Prostate gland (tissue), 2 donors: ENCODE data around the gene PPP2R3C. TPM values are rescaled to one million over a fixed set of nuclear protein-coding genes. Genes with fewer than 3 reads are reported as not detected.

Source experiments
- DNase-seq: peaks from one replicate; pipeline ENCODE4 v3.0.0-alpha.2; 2019; ENCODE audit warnings: low spot score
- H3K27ac ChIP-seq, 2 donors: fragments of 200-600 bp; sonication (generic); 2 replicates each; pipeline ENCODE4 v1.5.1; 2017 to 2019
- H3K27me3 ChIP-seq: fragments of 200-600 bp; sonication (generic); replicated peaks from 2 replicates; pipeline ENCODE4 v1.5.1; 2019; ENCODE audit not compliant: insufficient read depth
- H3K36me3 ChIP-seq, 2 donors: fragments of 200-600 bp; sonication (generic); 1 replicate in 1 of 2; 2 replicates in 1 of 2; pipeline versions ENCODE4 v1.5.1 to v1.8.1; 2017 to 2019
- H3K4me1 ChIP-seq: fragments of 200-600 bp; sonication (generic); replicated peaks from 2 replicates; pipeline ENCODE4 v1.5.1; 2019
- H3K4me3 ChIP-seq, 2 donors: fragments of 200-600 bp; sonication (generic); 2 replicates each; pipeline ENCODE4 v1.5.1; 2017 to 2019
- H3K9me3 ChIP-seq: fragments of 200-600 bp; sonication (generic); 2 replicates; pipeline ENCODE4 v1.5.1; 2017
- CTCF ChIP-seq, 4 experiments: fragments of 200-600 bp in 2 of 4; fragments of 450-650 bp in 2 of 4; sonication (generic) in 2 of 4; IDR thresholded peaks; 1 replicate in 3 of 4; 2 replicates in 1 of 4; pipeline ENCODE4 v1.5.1; 2016 to 2019; ENCODE audit warnings: antibody characterized with exemption in 4 of 4, mild to moderate bottlenecking in 2 of 4, moderate library complexity in 2 of 4
- POLR2A ChIP-seq: fragments of 450-650 bp; IDR thresholded peaks from one replicate; pipeline ENCODE4 v1.6.1; 2016; ENCODE audit warnings: antibody characterized with exemption, mild to moderate bottlenecking
- POLR2AphosphoS5 ChIP-seq: sonication (generic); formaldehyde crosslinking; IDR thresholded peaks from one replicate; pipeline ENCODE4 v1.6.1; 2017; ENCODE audit warnings: antibody characterized with exemption
- WGBS: methylation state at CpG from one replicate; pipeline ENCODE4 v1.1.5; 2018; 5-methylcytosine and 5-hydroxymethylcytosine counted together
- intact Hi-C: fragments of 100-400 bp; cut with DNase I; formaldehyde crosslinking; loops from one replicate; pipeline ENCODE4 v1.14.2; 2022
- total RNA-seq, 2 donors: library from RNA; depleted of rRNA; stranded (reverse); fragments of >200 nt; gene quantifications; one replicate each; pipeline ENCODE4 v1.1.0, GENCODE V29; 2016

Gene PPP2R3C
- total RNA-seq, 2 donors from 2014 or later = 16.1 to 20.9 TPM

- Histone ChIP-seq H3K36me3 (no peaks in the 10 kb centered on the region), H3K27ac (no peak overlapping the region), H3K4me1 (no peaks in the 10 kb centered on the region), H3K27me3 (no peaks in the 10 kb centered on the region), H3K4me3 (no peak overlapping the region), H3K9me3 (no peaks in the 10 kb centered on the region)
- DNase-seq = no peak
- WGBS = 80% methylated on average over 2 of the region's 2 CpGs
- intact Hi-C loops = no loop called here
- TF ChIP-seq POLR2AphosphoS5 (no peak), POLR2A (no peak), CTCF (IDR thresholded peaks at IDR 0.05) (no peak)
Observed at GRCh38 chr14:35088514-35088913, 33.3 kb downstream of the PPP2R3C start.

- Histone ChIP-seq H3K4me1 (no peaks in the 10 kb centered on the region), H3K27me3 (no peaks in the 10 kb centered on the region), H3K9me3 (no peaks in the 10 kb centered on the region), H3K36me3 (no peaks in the 10 kb centered on the region), H3K27ac (no peak overlapping the region), H3K4me3 (no peak overlapping the region)
- intact Hi-C loops = no loop called here
- no peak for DNase-seq
- 64% methylated on average over 2 of the region's 2 CpGs for WGBS
- TF ChIP-seq CTCF (IDR thresholded peaks at IDR 0.05) (no peak), POLR2A (no peak), POLR2AphosphoS5 (no peak)
Observed at GRCh38 chr14:35085441-35085840, 36.3 kb downstream of the PPP2R3C start.

- TF ChIP-seq POLR2AphosphoS5 (no peak), CTCF (IDR thresholded peaks at IDR 0.05) (no peak), POLR2A (no peak)
- Histone ChIP-seq H3K27me3 (no peaks in the 10 kb centered on the region), H3K36me3 (no peaks in the 10 kb centered on the region), H3K27ac (no peak overlapping the region), H3K9me3 (no peaks in the 10 kb centered on the region), H3K4me3 (no peak overlapping the region), H3K4me1 (no peaks in the 10 kb centered on the region)
- no peak for DNase-seq
- WGBS = 96% methylated on average over 8 of the region's 8 CpGs
- intact Hi-C loops = no loop called here
Observed at GRCh38 chr14:35083530-35084150, 38.1 kb downstream of the PPP2R3C start.

GRCh38 chr14:35079742-35080141, 42.0 kb downstream of the PPP2R3C start:
- Histone ChIP-seq H3K27ac (peak overlapping the region in 1 of 2 donors; percentile 49), H3K27me3 (no peaks in the 10 kb centered on the region), H3K9me3 (no peaks in the 10 kb centered on the region), H3K4me1 (no peaks in the 10 kb centered on the region), H3K36me3 (no peaks in the 10 kb centered on the region), H3K4me3 (no peak overlapping the region)
- TF ChIP-seq POLR2A (no peak), POLR2AphosphoS5 (peak; percentile 55)
- WGBS = 83% methylated on average over 1 of the region's 1 CpG
- intact Hi-C loops = no loop called here
- no peak for DNase-seq

- no peak for TF ChIP-seq POLR2AphosphoS5
- TF ChIP-seq POLR2A = no peak
- no peak for TF ChIP-seq CTCF (IDR thresholded peaks at IDR 0.05)
- 96% methylated on average over 2 of the region's 2 CpGs for WGBS
- intact Hi-C loops = no loop called here
- Histone ChIP-seq H3K36me3 (no peaks in the 10 kb centered on the region), H3K9me3 (no peaks in the 10 kb centered on the region), H3K4me3 (no peak overlapping the region), H3K4me1 (peaks cover 2% of the 10 kb centered on the region), H3K27ac (no peak overlapping the region), H3K27me3 (no peaks in the 10 kb centered on the region)
- no peak for DNase-seq
Observed at GRCh38 chr14:35078082-35078481, 43.7 kb downstream of the PPP2R3C start.
